ENCODE data around the gene VPS4A.

DNA sequence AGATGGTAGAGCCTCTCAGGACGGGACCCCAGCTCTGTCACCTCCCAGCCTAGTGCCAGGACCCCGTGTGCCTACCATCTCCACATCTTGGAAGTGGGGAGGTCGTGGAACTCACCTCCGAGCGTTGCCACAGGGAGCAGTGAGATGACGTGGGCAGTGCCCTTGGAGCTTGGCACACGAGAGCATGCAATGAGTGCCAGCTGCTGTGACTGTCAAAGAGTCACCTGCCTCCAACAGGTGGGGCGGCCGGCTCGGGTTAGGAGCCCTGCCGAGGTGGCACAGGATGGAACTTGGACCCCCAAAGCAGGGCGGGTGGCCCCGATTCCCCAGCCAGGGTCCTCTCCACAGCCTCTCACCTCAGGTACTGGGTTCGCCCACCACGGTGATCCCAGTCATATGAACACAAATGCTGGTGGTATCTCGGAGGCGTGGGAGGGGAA, 5.5 kb downstream of the VPS4A start:
- TF ChIP-seq YY1 (IDR thresholded peaks at IDR 0.05; ENCODE audit: insufficient read depth, insufficient read length) (no peak), ZNF274 (IDR thresholded peaks at IDR 0.05; ENCODE audit: low read depth, low read length) (no peak)

Measured in NT2/D1 (cell line).